ENCODE measurements around the gene CCDC158.

Gene CCDC158

GRCh38 chr4:76447393-76447851 lies 26.5 kb upstream of the CCDC158 start:
- TF ChIP-seq CTCF (IDR thresholded peaks at IDR 0.05; ENCODE audit: extremely low read depth, insufficient read depth, missing control alignments) = no peak
- DNase-seq (ENCODE audit: low spot score) = no peak
- in situ Hi-C loops (cut with MboI; ENCODE audit: low pct_unique_long_range_greater_than_20kb, low sequenced_read_pairs, unreplicated experiment) = no loop called here

- in situ Hi-C loops (cut with MboI; ENCODE audit: low pct_unique_long_range_greater_than_20kb, low sequenced_read_pairs, unreplicated experiment) = no loop called here
- no peak for DNase-seq (ENCODE audit: low spot score)
- TF ChIP-seq CTCF (IDR thresholded peaks at IDR 0.05; ENCODE audit: extremely low read depth, insufficient read depth, missing control alignments) = no peak
Observed at GRCh38 chr4:76445911-76446310, 25.0 kb upstream of the CCDC158 start.

GRCh38 chr4:76443376-76443775 lies 22.4 kb upstream of the CCDC158 start:
- in situ Hi-C loops (cut with MboI; ENCODE audit: low pct_unique_long_range_greater_than_20kb, low sequenced_read_pairs, unreplicated experiment) = no loop called here
- TF ChIP-seq CTCF (IDR thresholded peaks at IDR 0.05; ENCODE audit: extremely low read depth, insufficient read depth, missing control alignments) = no peak
- DNase-seq (ENCODE audit: low spot score) = no peak

- TF ChIP-seq CTCF (IDR thresholded peaks at IDR 0.05; ENCODE audit: extremely low read depth, insufficient read depth, missing control alignments) = no peak
- in situ Hi-C loops (cut with MboI; ENCODE audit: low pct_unique_long_range_greater_than_20kb, low sequenced_read_pairs, unreplicated experiment) = no loop called here
- no peak for DNase-seq (ENCODE audit: low spot score)
Observed at GRCh38 chr4:76442807-76443206, 21.9 kb upstream of the CCDC158 start.

- DNase-seq (ENCODE audit: low spot score) = no peak
- in situ Hi-C loops (cut with MboI; ENCODE audit: low pct_unique_long_range_greater_than_20kb, low sequenced_read_pairs, unreplicated experiment) = no loop called here
- TF ChIP-seq CTCF (IDR thresholded peaks at IDR 0.05; ENCODE audit: extremely low read depth, insufficient read depth, missing control alignments) = no peak
Observed at GRCh38 chr4:76441881-76442280, 20.9 kb upstream of the CCDC158 start.

GRCh38 chr4:76439491-76439890 lies 18.6 kb upstream of the CCDC158 start:
- in situ Hi-C loops (cut with MboI; ENCODE audit: low pct_unique_long_range_greater_than_20kb, low sequenced_read_pairs, unreplicated experiment) = loop anchor here (10.0 kb wide), 1 partner anchor 315 kb away; no protein-coding TSS in a partner anchor
- no peak for TF ChIP-seq CTCF (IDR thresholded peaks at IDR 0.05; ENCODE audit: extremely low read depth, insufficient read depth, missing control alignments)
- no peak for DNase-seq (ENCODE audit: low spot score)
